Fibroblast of mammary gland (primary cell): ENCODE measurements around the gene CTNND2.

Experiments
- DNase-seq: peaks from one replicate; pipeline ENCODE4 v3.0.0-alpha.2; 2010; ENCODE audit warnings: low read depth
- H3K4me3 ChIP-seq: 2 replicates; pipeline ENCODE4 v1.5.1; 2011; ENCODE audit warnings: low read depth, mild to moderate bottlenecking, low read length, moderate library complexity; ENCODE audit not compliant: control insufficient read depth
- CTCF ChIP-seq: conservative IDR thresholded peaks from 2 replicates; pipeline ENCODE4 v1.5.1; 2011; ENCODE audit warnings: low read depth, low read length, inconsistent platforms; ENCODE audit not compliant: control insufficient read depth, insufficient read depth

The CTNND2 gene

GRCh38 chr5:11043881-11044280, 860.4 kb downstream of the CTNND2 start:
- no peak overlapping the region for H3K4me3 ChIP-seq
- TF ChIP-seq CTCF: no peak
- DNase-seq: no peak

GRCh38 chr5:11040345-11040744, 863.9 kb downstream of the CTNND2 start:
- no peak for DNase-seq
- H3K4me3 ChIP-seq: no peak overlapping the region
- no peak for TF ChIP-seq CTCF

GRCh38 chr5:11038772-11039171, 865.5 kb downstream of the CTNND2 start:
- TF ChIP-seq CTCF: no peak
- H3K4me3 ChIP-seq: no peak overlapping the region
- no peak for DNase-seq

GRCh38 chr5:11037941-11038340, 866.3 kb downstream of the CTNND2 start:
- no peak overlapping the region for H3K4me3 ChIP-seq
- no peak for DNase-seq
- no peak for TF ChIP-seq CTCF

- DNase-seq: no peak
- TF ChIP-seq CTCF: no peak
Observed at GRCh38 chr5:11037080-11037479, 867.2 kb downstream of the CTNND2 start.

GRCh38 chr5:11030671-11031070, 873.6 kb downstream of the CTNND2 start:
- no peak for TF ChIP-seq CTCF
- no peak for DNase-seq
- no peak overlapping the region for H3K4me3 ChIP-seq

More at GRCh38 chr5:11037080-11037479, 867.2 kb downstream of the CTNND2 start:
- no peak overlapping the region for H3K4me3 ChIP-seq

- H3K4me3 ChIP-seq: no peak overlapping the region
- no peak for TF ChIP-seq CTCF
- no peak for DNase-seq
Observed at GRCh38 chr5:11027660-11028059, 876.6 kb downstream of the CTNND2 start.
